Activated effector memory CD4-positive, alpha-beta T cell treated with anti-CD3 and anti-CD28 coated beads, Interleukin-2, amount 50 U/mL, for 16 hours (primary cell): ENCODE results near the gene ENPP3.

Experiments
- DNase-seq: peaks from one replicate; pipeline ENCODE4 v3.0.0-alpha.2; 2020

Gene ENPP3

GRCh38 chr6:131769385-131770141 is 132.5 kb downstream of the ENPP3 start:
- DNase-seq: no peak

GRCh38 chr6:131770776-131771175 is 133.7 kb downstream of the ENPP3 start:
- DNase-seq: no peak

DNA sequence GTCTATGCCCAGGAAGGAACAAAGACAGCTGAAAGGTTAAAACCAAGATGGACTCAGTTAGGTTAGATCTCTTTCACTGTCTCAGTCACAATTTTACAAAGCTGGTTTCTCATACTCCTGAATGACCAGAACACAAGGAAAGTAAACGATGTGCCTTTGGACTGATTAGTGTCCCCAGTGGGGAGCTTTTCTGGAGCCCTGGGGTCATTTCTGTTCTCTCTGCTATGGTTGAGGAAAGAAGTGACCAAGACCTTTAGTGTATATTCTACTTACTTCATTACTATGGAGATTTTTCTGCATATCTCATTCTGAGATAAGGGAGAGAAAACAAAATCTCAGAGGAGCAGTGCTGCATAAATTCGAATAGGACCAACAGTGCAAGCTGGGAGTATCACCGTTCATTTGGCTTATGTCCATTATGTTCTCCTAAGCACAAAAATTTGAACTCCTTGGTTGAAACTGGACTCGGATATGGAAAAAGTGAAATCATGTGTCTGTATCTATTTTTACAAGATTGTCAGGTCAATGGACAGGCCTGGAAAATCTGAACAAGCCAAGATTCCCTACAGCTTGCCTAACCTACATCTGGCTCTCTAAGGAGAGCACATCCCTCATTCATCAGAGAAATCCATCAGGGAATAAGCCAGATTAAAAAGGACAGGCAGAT is 136.3 kb downstream of the ENPP3 start:
- no peak for DNase-seq

- no peak for DNase-seq
Measured at GRCh38 chr6:131775886-131776285, 138.8 kb downstream of the ENPP3 start.

DNA sequence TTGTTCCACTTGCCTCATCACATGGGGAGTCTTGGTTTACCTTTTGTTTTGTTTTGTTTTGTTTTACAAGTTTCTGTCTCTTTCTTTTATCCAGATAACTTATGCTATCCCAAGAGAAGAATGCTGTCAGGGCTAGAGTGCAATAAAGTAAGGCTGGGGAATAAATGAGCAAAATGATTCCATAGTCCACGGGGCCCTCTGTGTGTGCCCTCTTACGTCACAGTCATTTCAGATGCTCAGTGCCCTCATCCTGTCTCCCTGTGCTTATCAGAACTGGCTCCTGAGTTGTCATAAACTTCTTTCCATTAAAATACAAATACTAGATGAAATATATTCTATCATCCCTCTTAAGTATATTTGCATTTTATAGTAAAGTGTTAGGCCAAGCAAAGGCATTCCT is 139.9 kb downstream of the ENPP3 start:
- no peak for DNase-seq

DNA sequence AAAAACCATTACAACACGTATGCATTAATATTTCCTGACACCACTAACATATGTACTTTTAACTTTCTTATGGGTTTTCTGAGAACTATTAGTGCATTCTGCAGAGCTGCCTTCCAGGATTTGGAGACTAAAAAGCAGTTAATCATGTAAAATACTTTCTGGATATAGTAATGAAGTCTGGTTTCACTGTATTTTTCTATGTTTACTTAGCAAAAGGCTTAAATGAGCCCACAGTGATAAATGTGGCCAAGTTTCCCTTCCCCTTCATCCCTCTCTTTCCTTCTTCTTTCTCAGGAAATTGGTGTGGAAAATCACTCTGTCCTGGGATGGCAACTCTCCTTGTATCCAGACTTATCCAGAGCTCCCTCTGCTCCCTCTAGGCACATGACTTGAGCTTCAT is 141.1 kb downstream of the ENPP3 start:
- no peak for DNase-seq

DNA sequence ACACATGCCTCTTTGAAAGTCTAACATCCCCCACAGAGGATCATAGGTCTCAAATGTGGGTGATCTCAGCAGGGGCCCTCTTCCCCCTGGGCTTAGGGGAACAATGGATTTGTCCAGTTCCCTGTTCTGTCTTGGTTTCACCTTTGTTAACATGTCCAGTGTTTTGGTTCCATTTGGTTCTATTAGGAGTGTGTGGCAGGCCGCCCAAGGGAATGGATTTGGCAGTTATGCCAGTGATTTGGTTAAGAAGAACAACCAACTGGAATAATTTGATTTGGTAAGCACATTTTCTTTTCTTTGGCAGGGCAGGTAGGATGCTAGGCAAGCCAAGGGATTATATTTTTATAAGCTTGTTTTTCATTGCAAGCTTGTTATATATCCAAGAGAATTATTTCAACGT is 142.2 kb downstream of the ENPP3 start:
- no peak for DNase-seq

- no peak for DNase-seq
Measured at GRCh38 chr6:131780600-131780999, 143.5 kb downstream of the ENPP3 start.

- no peak for DNase-seq
Measured at GRCh38 chr6:131781687-131782086, 144.6 kb downstream of the ENPP3 start.

DNA sequence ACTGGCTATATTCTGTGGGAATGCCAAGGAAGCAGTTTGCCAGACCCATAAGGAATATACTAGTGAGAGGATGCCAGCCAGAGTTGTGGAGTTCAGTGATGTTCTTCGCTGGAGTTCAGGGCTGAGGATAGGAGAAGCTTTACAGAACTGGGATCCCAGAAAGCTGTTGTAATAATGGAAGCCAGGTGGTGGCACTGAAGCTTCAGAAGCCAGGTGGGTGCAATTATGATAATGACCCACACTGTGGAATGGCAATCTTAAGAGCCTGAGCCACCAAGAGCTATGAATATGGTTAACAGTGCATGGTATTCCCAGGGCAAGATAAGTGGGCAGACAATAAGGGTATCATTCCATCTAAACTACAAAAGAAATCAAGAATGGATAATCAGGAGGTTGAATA is 145.7 kb downstream of the ENPP3 start:
- no peak for DNase-seq

GRCh38 chr6:131784561-131784960 is 147.5 kb downstream of the ENPP3 start:
- DNase-seq: no peak

DNA sequence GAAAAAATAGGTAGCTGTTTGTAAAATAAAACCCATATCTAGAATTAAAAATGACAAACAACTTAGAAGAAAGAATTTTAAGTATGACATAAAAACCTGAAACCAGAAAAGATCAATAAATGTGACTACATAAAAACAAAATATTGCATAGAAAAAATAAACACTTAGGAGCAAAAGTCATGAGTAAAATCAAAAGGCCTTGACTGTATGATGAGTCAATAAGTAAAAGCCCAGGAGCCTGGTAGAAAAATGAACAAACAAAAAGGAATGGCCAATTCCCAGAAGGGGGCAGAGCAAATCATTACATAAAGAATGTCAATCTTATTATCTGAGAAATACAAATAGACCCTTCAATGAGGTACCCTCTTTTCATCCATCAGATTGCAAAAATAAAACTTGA is 150.0 kb downstream of the ENPP3 start:
- DNase-seq: no peak

GRCh38 chr6:131787766-131788712 is 150.9 kb downstream of the ENPP3 start:
- no peak for DNase-seq

DNA sequence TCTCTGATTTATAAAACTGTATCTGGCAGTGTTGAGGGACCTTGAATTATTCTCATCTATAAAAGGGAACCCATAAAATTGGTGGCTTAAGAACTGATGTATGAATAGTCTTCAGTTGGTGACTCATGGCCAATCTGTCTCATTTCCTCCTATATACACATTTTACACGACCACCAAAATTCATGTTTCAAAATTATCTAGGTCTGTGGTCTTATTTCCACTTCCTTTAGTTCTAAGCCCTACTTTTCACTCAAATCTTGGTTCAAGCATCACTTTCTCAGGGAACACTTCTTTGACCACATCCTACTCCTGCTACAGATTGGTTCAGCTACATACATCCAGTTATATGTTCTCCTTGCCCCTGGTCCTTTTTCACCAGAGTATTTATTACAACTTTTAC is 152.1 kb downstream of the ENPP3 start:
- DNase-seq: no peak

GRCh38 chr6:131791476-131791875 is 154.4 kb downstream of the ENPP3 start:
- no peak for DNase-seq

DNA sequence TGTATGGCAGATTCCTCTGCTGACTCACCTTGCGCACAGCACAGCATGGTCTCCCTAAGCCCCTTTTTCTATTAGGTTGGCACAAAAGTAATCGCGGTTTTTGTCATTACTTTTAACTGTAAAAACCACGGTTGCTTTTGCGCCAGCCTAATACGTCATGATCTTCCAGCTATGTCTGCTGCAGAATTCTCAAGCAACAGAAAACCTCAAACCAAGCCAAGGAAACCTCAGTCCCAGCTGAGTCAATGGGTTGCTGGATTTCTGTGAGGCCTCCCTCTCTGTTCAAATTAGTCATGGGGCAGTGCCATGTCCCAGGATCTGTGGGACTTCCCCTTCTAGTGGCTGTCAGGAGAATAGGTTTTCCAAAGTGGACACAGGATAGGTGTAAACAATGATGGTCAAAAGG is 155.0 kb downstream of the ENPP3 start:
- DNase-seq: no peak

DNA sequence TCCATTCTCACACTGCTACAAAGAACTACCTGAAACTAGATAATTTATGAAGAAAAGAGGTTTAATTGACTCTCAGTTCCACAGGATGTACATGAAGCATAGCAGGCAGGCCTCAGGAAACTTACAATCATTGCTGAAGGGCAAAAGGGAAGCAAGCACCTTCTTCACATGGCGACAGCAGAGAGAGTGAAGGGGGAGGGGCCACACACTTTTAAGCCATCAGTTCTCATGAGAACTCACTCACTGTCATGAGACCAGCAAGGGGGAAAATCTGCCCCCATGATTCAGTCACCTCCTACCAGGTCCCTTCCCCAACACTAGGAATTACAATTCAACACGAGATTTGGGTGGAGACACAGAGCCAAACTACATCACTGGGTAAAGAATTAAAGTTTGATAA is 158.3 kb downstream of the ENPP3 start:
- no peak for DNase-seq
